ENCODE results near the gene IL24. TPM values are rescaled to one million over a fixed set of nuclear protein-coding genes. Genes with fewer than 3 reads are reported as not detected.

The IL24 gene
- total RNA-seq, 3 donors from 2014 or later (not counting 1 experiment from before 2014, with no cell fraction given), result not detected

GRCh38 chr1:206952171-206952570 lies 54.9 kb downstream of the IL24 start:
- no peak for TF ChIP-seq CTCF (IDR thresholded peaks at IDR 0.05)
- H3K36me3 ChIP-seq (ENCODE audit: control insufficient read depth, insufficient read depth, low read length), result no peaks in the 10 kb centered on the region
- intact Hi-C loops (cut with micrococcal nuclease), result no loop called here
- Mint-ChIP-seq H3K4me3 (no peak overlapping the region), H3K27ac (no peak overlapping the region), H3K36me3 (no peaks in the 10 kb centered on the region), H3K4me1 (peaks cover 10 to 11% of the 10 kb centered on the region in 2 donors), H3K9me3 (no peaks in the 10 kb centered on the region), H3K27me3 (ENCODE audit: low read depth in 2 of 2) (no peaks in the 10 kb centered on the region)
- no peak overlapping the region for H3K27ac ChIP-seq (ENCODE audit: low read length)
- no peak for ATAC-seq
- H3K4me1 ChIP-seq (ENCODE audit: control insufficient read depth, insufficient read depth, low read length), result peaks cover 1% of the 10 kb centered on the region
- H3K4me3 ChIP-seq (ENCODE audit: low read length), result no peak overlapping the region
- WGBS (ENCODE audit: insufficient coverage), result 78% methylated on average over 4 of the region's 4 CpGs
- no peak for DNase-seq
- H3K27me3 ChIP-seq (ENCODE audit: control insufficient read depth, insufficient read depth, low read length), result no peaks in the 10 kb centered on the region
- H3K9me3 ChIP-seq (ENCODE audit: control insufficient read depth, insufficient read depth, low read length), result no peaks in the 10 kb centered on the region

GRCh38 chr1:206953126-206953525 lies 55.9 kb downstream of the IL24 start:
- TF ChIP-seq CTCF (IDR thresholded peaks at IDR 0.05), result no peak
- H3K36me3 ChIP-seq (ENCODE audit: control insufficient read depth, insufficient read depth, low read length), result no peaks in the 10 kb centered on the region
- no peak overlapping the region for H3K4me3 Mint-ChIP-seq
- H3K4me1 ChIP-seq (ENCODE audit: control insufficient read depth, insufficient read depth, low read length), result no peaks in the 10 kb centered on the region
- H3K27me3 ChIP-seq (ENCODE audit: control insufficient read depth, insufficient read depth, low read length), result no peaks in the 10 kb centered on the region
- no peaks in the 10 kb centered on the region for H3K9me3 ChIP-seq (ENCODE audit: control insufficient read depth, insufficient read depth, low read length)
- H3K27ac Mint-ChIP-seq, result no peak overlapping the region
- WGBS (ENCODE audit: insufficient coverage), result 97% methylated on average over 3 of the region's 3 CpGs
- H3K9me3 Mint-ChIP-seq, result no peaks in the 10 kb centered on the region
- ATAC-seq (no peak), DNase-seq (no peak)
- H3K36me3 Mint-ChIP-seq, result no peaks in the 10 kb centered on the region
- intact Hi-C loops (cut with micrococcal nuclease), result no loop called here
- H3K4me3 ChIP-seq (ENCODE audit: low read length), result no peak overlapping the region
- no peaks in the 10 kb centered on the region for H3K27me3 Mint-ChIP-seq (ENCODE audit: low read depth in 2 of 2)
- no peak overlapping the region for H3K27ac ChIP-seq (ENCODE audit: low read length)
- H3K4me1 Mint-ChIP-seq, result peaks cover under 1 to 2% of the 10 kb centered on the region in 2 donors

GRCh38 chr1:206953626-206954025 lies 56.4 kb downstream of the IL24 start:
- no peaks in the 10 kb centered on the region for H3K9me3 Mint-ChIP-seq
- H3K27ac Mint-ChIP-seq, result no peak overlapping the region
- intact Hi-C loops (cut with micrococcal nuclease), result no loop called here
- no peaks in the 10 kb centered on the region for H3K4me1 Mint-ChIP-seq
- no peaks in the 10 kb centered on the region for H3K36me3 ChIP-seq (ENCODE audit: control insufficient read depth, insufficient read depth, low read length)
- no peaks in the 10 kb centered on the region for H3K27me3 Mint-ChIP-seq (ENCODE audit: low read depth in 2 of 2)
- no peaks in the 10 kb centered on the region for H3K4me1 ChIP-seq (ENCODE audit: control insufficient read depth, insufficient read depth, low read length)
- ATAC-seq (no peak), DNase-seq (no peak)
- no peak overlapping the region for H3K4me3 Mint-ChIP-seq
- no peaks in the 10 kb centered on the region for H3K36me3 Mint-ChIP-seq
- no peak for TF ChIP-seq CTCF (IDR thresholded peaks at IDR 0.05)
- no peaks in the 10 kb centered on the region for H3K27me3 ChIP-seq (ENCODE audit: control insufficient read depth, insufficient read depth, low read length)
- no peak overlapping the region for H3K4me3 ChIP-seq (ENCODE audit: low read length)
- 97% methylated on average over 2 of the region's 2 CpGs for WGBS (ENCODE audit: insufficient coverage)
- H3K9me3 ChIP-seq (ENCODE audit: control insufficient read depth, insufficient read depth, low read length), result no peaks in the 10 kb centered on the region
- no peak overlapping the region for H3K27ac ChIP-seq (ENCODE audit: low read length)

Other genes starting within 250 kb of the IL24 start
- 100 to 1,000 TPM; 137 to 197 (median 178) TPM for gene MAPKAPK2, start 212.5 kb upstream of the IL24 start, total RNA-seq
- gene IL19, start 126.7 kb upstream of the IL24 start, total RNA-seq, result not detected
- 1 to 10 TPM in 1 of 3 donors, not detected in 2; 1.0 TPM for gene IL10, start 124.9 kb upstream of the IL24 start, total RNA-seq
- not detected for gene IL20, start 31.8 kb upstream of the IL24 start, total RNA-seq
- gene FCMR, start 24.5 kb downstream of the IL24 start, total RNA-seq, result 100 to 1,000 TPM; 157 to 178 (median 177) TPM
- under 1 TPM in 1 of 3 donors, not detected in 2; 0.38 TPM for gene PIGR, start 49.0 kb downstream of the IL24 start, total RNA-seq
- gene FCAMR, start 73.0 kb downstream of the IL24 start, total RNA-seq, result not detected
- under 1 TPM; 0.21 to 0.39 (median 0.30) TPM for gene C1orf116, start 135.3 kb downstream of the IL24 start, total RNA-seq
- gene YOD1, start 153.8 kb downstream of the IL24 start, total RNA-seq, result 10 to 100 TPM; 20.6 to 22.8 (median 21.2) TPM
- 1 to 10 TPM; 5.3 to 8.5 (median 7.4) TPM for gene PFKFB2, start 155.8 kb downstream of the IL24 start, total RNA-seq
- not detected for gene C4BPB, start 191.4 kb downstream of the IL24 start, total RNA-seq
- not detected for gene C4BPA, start 206.8 kb downstream of the IL24 start, total RNA-seq

Data from natural killer cell (primary cell).